CMK (cell line): ENCODE measurements around the gene RASGEF1C.
A peak's percentile ranks its signal among the peaks of the same experiment; 100 is the strongest.

Experiments used
- DNase-seq: peaks from one replicate; pipeline ENCODE4 v3.0.0-alpha.2; 2010; ENCODE audit warnings: low read depth

The RASGEF1C gene

GRCh38 chr5:180119031-180119902 is 89.7 kb downstream of the RASGEF1C start:
- no peak for DNase-seq

GRCh38 chr5:180118391-180118791 is 90.6 kb downstream of the RASGEF1C start:
- no peak for DNase-seq

GRCh38 chr5:180117000-180117725 is 91.8 kb downstream of the RASGEF1C start:
- DNase-seq = no peak

GRCh38 chr5:180116077-180116999 is 92.7 kb downstream of the RASGEF1C start:
- peak; percentile 67 for DNase-seq

- no peak for DNase-seq
Observed at GRCh38 chr5:180115326-180116076, 93.5 kb downstream of the RASGEF1C start.

GRCh38 chr5:180114304-180115003 is 94.6 kb downstream of the RASGEF1C start:
- DNase-seq = no peak

- DNase-seq = no peak
Observed at GRCh38 chr5:180113660-180114303, 95.2 kb downstream of the RASGEF1C start.

- no peak for DNase-seq
Observed at GRCh38 chr5:180112181-180112861, 96.7 kb downstream of the RASGEF1C start.

- no peak for DNase-seq
Observed at GRCh38 chr5:180111273-180112002, 97.6 kb downstream of the RASGEF1C start.

- DNase-seq = no peak
Observed at GRCh38 chr5:180109920-180110319, 99.1 kb downstream of the RASGEF1C start.

- DNase-seq = no peak
Observed at GRCh38 chr5:180107005-180107404, 102.0 kb downstream of the RASGEF1C start.

- no peak for DNase-seq
Observed at GRCh38 chr5:180105827-180106312, 103.1 kb downstream of the RASGEF1C start.

GRCh38 chr5:180104168-180104530 is 104.9 kb downstream of the RASGEF1C start:
- DNase-seq = no peak

- no peak for DNase-seq
Observed at GRCh38 chr5:180103487-180104167, 105.4 kb downstream of the RASGEF1C start.

- DNase-seq = no peak
Observed at GRCh38 chr5:180102636-180103035, 106.4 kb downstream of the RASGEF1C start.

- DNase-seq = no peak
Observed at GRCh38 chr5:180101451-180102105, 107.4 kb downstream of the RASGEF1C start.

- no peak for DNase-seq
Observed at GRCh38 chr5:180100621-180101450, 108.2 kb downstream of the RASGEF1C start.
